Left ventricle myocardium inferior (tissue), 1 donor: ENCODE data around the gene GNG2. TPM values are rescaled to one million over a fixed set of nuclear protein-coding genes. Genes with fewer than 3 reads are reported as not detected.

ENCODE experiments used
- DNase-seq: peaks from one replicate; pipeline ENCODE4 v3.0.0-alpha.2; 2020
- H3K27ac ChIP-seq: fragments of 200-600 bp; replicated peaks from 2 replicates; pipeline ENCODE4 v1.8.0; 2021
- H3K27me3 ChIP-seq: fragments of 200-600 bp; 2 replicates; pipeline ENCODE4 v1.8.0; 2021; ENCODE audit warnings: low read depth
- H3K36me3 ChIP-seq: fragments of 200-600 bp; 2 replicates; pipeline ENCODE4 v1.8.0; 2021
- H3K4me1 ChIP-seq: fragments of 200-600 bp; 2 replicates; pipeline ENCODE4 v1.8.0; 2021
- H3K4me3 ChIP-seq: fragments of 200-600 bp; 2 replicates; pipeline ENCODE4 v1.8.0; 2021; ENCODE audit warnings: mild to moderate bottlenecking, moderate library complexity
- H3K9me3 ChIP-seq: fragments of 200-600 bp; replicated peaks from 2 replicates; pipeline ENCODE4 v1.8.0; 2021
- intact Hi-C: fragments of 100-400 bp; cut with micrococcal nuclease; formaldehyde crosslinking; loops from one replicate; pipeline ENCODE4 v1.11.0; 2022
- total RNA-seq: library from RNA; stranded (reverse); fragmentation: NEBNext Ultra II Directional; extraction: Animal tissue kit (Norgen Biotek cat#: 25700); gene quantifications from one replicate; pipeline ENCODE4 v1.2.1, GENCODE V29; 2021
- TF ChIP-seq, protein P1 (sequence below): fragments of 200-600 bp; IDR thresholded peaks from 2 replicates; pipeline ENCODE4 v1.8.0; 2021; ENCODE audit warnings: antibody characterized with exemption, mild to moderate bottlenecking, borderline replicate concordance
- donor health status: DM: no; HTN: yes; CAD: no; lungs with severe emphysema.

Gene GNG2
- total RNA-seq, 1 donor from 2014 or later, result 6.7 TPM

- H3K4me3 ChIP-seq, result no peak overlapping the region
- H3K27ac ChIP-seq, result peak overlapping the region; percentile 66
- peaks cover 7% of the 10 kb centered on the region for H3K4me1 ChIP-seq
- no peak for DNase-seq
- intact Hi-C loops, result loop anchor here (10.0 kb wide), 1 partner anchor 192 kb away; no protein-coding TSS in a partner anchor
- no peaks in the 10 kb centered on the region for H3K9me3 ChIP-seq
- TF ChIP-seq, protein P1, sequence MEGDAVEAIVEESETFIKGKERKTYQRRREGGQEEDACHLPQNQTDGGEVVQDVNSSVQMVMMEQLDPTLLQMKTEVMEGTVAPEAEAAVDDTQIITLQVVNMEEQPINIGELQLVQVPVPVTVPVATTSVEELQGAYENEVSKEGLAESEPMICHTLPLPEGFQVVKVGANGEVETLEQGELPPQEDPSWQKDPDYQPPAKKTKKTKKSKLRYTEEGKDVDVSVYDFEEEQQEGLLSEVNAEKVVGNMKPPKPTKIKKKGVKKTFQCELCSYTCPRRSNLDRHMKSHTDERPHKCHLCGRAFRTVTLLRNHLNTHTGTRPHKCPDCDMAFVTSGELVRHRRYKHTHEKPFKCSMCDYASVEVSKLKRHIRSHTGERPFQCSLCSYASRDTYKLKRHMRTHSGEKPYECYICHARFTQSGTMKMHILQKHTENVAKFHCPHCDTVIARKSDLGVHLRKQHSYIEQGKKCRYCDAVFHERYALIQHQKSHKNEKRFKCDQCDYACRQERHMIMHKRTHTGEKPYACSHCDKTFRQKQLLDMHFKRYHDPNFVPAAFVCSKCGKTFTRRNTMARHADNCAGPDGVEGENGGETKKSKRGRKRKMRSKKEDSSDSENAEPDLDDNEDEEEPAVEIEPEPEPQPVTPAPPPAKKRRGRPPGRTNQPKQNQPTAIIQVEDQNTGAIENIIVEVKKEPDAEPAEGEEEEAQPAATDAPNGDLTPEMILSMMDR, result no peak
- no peaks in the 10 kb centered on the region for H3K36me3 ChIP-seq
- no peaks in the 10 kb centered on the region for H3K27me3 ChIP-seq
Observed at GRCh38 chr14:51977075-51977474, 116.7 kb downstream of the GNG2 start.

GRCh38 chr14:51978681-51979085, 118.3 kb downstream of the GNG2 start:
- peaks cover 7% of the 10 kb centered on the region for H3K4me1 ChIP-seq
- H3K36me3 ChIP-seq, result no peaks in the 10 kb centered on the region
- TF ChIP-seq, protein P1, result no peak
- peak overlapping the region; percentile 66 for H3K27ac ChIP-seq
- intact Hi-C loops, result loop anchor here (10.0 kb wide), 1 partner anchor 194 kb away; no protein-coding TSS in a partner anchor
- DNase-seq, result no peak
- H3K4me3 ChIP-seq, result no peak overlapping the region
- H3K27me3 ChIP-seq, result no peaks in the 10 kb centered on the region
- no peaks in the 10 kb centered on the region for H3K9me3 ChIP-seq

DNA sequence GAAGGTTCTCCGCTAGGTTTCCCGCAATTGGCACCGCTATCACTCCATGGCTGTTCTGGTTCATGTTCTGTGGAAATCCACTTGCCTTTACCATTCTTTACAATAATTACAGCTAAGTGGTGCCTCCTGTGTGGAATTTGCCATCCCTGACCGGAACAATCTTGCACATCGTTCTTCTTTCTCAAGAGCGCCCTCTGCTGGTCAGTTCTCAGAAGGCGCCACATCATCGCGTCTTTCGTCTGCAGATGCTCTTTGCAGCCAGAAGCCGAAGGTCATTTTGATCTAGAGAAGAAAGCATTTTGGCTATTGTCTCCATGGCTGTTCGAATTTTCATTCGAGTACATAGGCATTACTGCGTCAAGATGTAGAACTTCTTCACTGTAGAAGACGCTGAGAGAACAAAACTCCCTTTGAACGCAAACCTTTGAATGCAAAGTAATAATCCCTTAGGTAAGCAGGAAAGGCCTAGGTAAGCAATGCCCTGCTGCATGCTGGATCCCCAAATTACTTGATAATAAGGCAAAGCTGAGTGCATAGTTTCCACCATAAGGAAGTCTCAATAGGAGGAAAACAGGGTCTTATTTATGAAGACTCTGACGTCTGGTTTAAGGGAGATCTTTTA, 118.8 kb downstream of the GNG2 start:
- DNase-seq, result peak; percentile 81
- H3K27ac ChIP-seq, result peak overlapping the region; percentile 66
- H3K36me3 ChIP-seq, result no peaks in the 10 kb centered on the region
- H3K4me3 ChIP-seq, result no peak overlapping the region
- intact Hi-C loops, result loop anchor here (10.0 kb wide), 1 partner anchor 194 kb away; no protein-coding TSS in a partner anchor
- TF ChIP-seq, protein P1, result peak; percentile 93
- no peaks in the 10 kb centered on the region for H3K9me3 ChIP-seq
- peaks cover 7% of the 10 kb centered on the region for H3K4me1 ChIP-seq
- H3K27me3 ChIP-seq, result no peaks in the 10 kb centered on the region

- intact Hi-C loops, result no loop called here
Observed at GRCh38 chr14:51981218-51981854, 120.9 kb downstream of the GNG2 start.

DNA sequence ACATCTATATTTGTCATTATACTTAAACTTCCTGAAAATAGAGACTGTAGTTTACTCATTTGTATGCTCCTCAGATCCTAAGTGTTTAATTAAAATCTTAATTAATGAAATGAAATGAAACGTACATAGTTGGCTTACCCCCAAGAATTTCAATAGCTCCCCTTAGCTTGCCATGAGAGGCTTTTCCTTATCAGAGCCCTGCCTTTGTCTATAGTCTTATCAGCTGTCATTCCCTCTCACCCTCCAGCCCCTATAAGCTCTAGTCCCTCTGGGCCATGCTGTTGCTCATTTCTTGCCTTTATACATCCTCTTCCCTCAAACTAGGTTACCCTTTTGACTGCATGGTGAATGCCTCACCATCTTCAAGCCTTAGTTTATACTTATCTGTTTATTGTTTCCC, 127.8 kb downstream of the GNG2 start:
- intact Hi-C loops, result no loop called here
- TF ChIP-seq, protein P1, result no peak
- no peak for DNase-seq
- no peak overlapping the region for H3K27ac ChIP-seq
- no peaks in the 10 kb centered on the region for H3K27me3 ChIP-seq
- H3K4me1 ChIP-seq, result peaks cover 45% of the 10 kb centered on the region
- peaks cover 19% of the 10 kb centered on the region for H3K36me3 ChIP-seq
- no peaks in the 10 kb centered on the region for H3K9me3 ChIP-seq
- no peak overlapping the region for H3K4me3 ChIP-seq

More at GRCh38 chr14:51981218-51981854, 120.9 kb downstream of the GNG2 start:
- TF ChIP-seq, protein P1, result no peak
- peaks cover 7% of the 10 kb centered on the region for H3K4me1 ChIP-seq
- no peak overlapping the region for H3K27ac ChIP-seq
- H3K36me3 ChIP-seq, result no peaks in the 10 kb centered on the region
- no peaks in the 10 kb centered on the region for H3K27me3 ChIP-seq
- no peak for DNase-seq
- no peaks in the 10 kb centered on the region for H3K9me3 ChIP-seq
- no peak overlapping the region for H3K4me3 ChIP-seq
